Heart left ventricle (tissue), 16 donors: Measurements from ENCODE around the gene SLC39A3. TPM values are rescaled to one million over a fixed set of nuclear protein-coding genes. Genes with fewer than 3 reads are reported as not detected.
A peak's percentile ranks its signal among the peaks of the same experiment; 100 is the strongest.

ENCODE experiments used
- ATAC-seq, 4 donors: fragments of 200-7000 bp; cut with Tn5 transposase; one replicate each; pipeline ENCODE4 v1.9.1; 2020 to 2022; ENCODE audit warnings: moderate library complexity in 4 of 4, mild to moderate bottlenecking in 3 of 4, moderate number of reproducible peaks in 1 of 4
- DNase-seq, 5 donors: peaks; one replicate each; pipeline ENCODE4 v3.0.0-alpha.2; 2020
- H3K27ac ChIP-seq, 12 donors: fragments of 200-600 bp; sonication (generic) in 4 of 12; one replicate each; pipeline versions ENCODE4 v1.5.0 to v1.8.0; 2016 to 2022; ENCODE audit warnings: mild to moderate bottlenecking in 2 of 12
- H3K27me3 ChIP-seq, 9 donors: fragments of 200-600 bp; sonication (generic) in 2 of 9; one replicate each; pipeline versions ENCODE4 v1.5.1 to v1.8.0; 2016 to 2022; ENCODE audit warnings: mild to moderate bottlenecking in 3 of 9
- H3K36me3 ChIP-seq, 9 donors: fragments of 200-600 bp; sonication (generic) in 2 of 9; one replicate each; pipeline versions ENCODE4 v1.5.0 to v1.8.0; 2018 to 2022; ENCODE audit warnings: mild to moderate bottlenecking in 2 of 9
- H3K4me1 ChIP-seq, 12 donors: fragments of 200-600 bp; sonication (generic) in 4 of 12; one replicate each; pipeline versions ENCODE4 v1.5.0 to v1.8.0; 2016 to 2022; ENCODE audit warnings: mild to moderate bottlenecking in 3 of 12
- H3K4me3 ChIP-seq, 12 donors: fragments of 200-600 bp; sonication (generic) in 4 of 12; one replicate each; pipeline versions ENCODE4 v1.5.0 to v1.8.0; 2017 to 2022; ENCODE audit warnings: mild to moderate bottlenecking in 9 of 12, moderate library complexity in 4 of 12
- H3K9me3 ChIP-seq, 12 donors: fragments of 200-600 bp; sonication (generic) in 4 of 12; one replicate each; pipeline versions ENCODE4 v1.5.0 to v1.8.0; 2016 to 2022; ENCODE audit warnings: mild to moderate bottlenecking in 1 of 12
- CTCF ChIP-seq, 12 donors: fragments of 200-600 bp; sonication (generic) in 4 of 12; IDR thresholded peaks; one replicate each; pipeline versions ENCODE4 v1.5.0 to v1.8.0; 2018 to 2022; ENCODE audit warnings: antibody characterized with exemption in 12 of 12, mild to moderate bottlenecking in 5 of 12
- POLR2A ChIP-seq, 2 donors: fragments of 450-650 bp; IDR thresholded peaks; one replicate each; pipeline ENCODE4 v1.6.1; 2017; ENCODE audit warnings: antibody characterized with exemption in 2 of 2, mild to moderate bottlenecking in 2 of 2, moderate library complexity in 2 of 2
- WGBS, 4 donors: extraction: QIAGEN DNeasy Blood & Tissue Kit in 2 of 4; methylation state at CpG; one replicate each; pipeline versions ENCODE4 v1.1.5 to v1.1.7; 2013 to 2018; 5-methylcytosine and 5-hydroxymethylcytosine counted together
- intact Hi-C, 10 donors: fragments of 100-400 bp; cut with DNase I; formaldehyde crosslinking; loops; one replicate each; pipeline versions ENCODE4 v1.11.1 to v1.14.2; 2022
- polyA plus RNA-seq, 2 donors: library from polyadenylated mRNA; stranded (reverse); fragments of 200-250 nt; gene quantifications; one replicate each; pipeline ENCODE4 v1.2.3, GENCODE V29; 2013
- total RNA-seq, 9 donors: library from RNA; depleted of rRNA in 2 of 9; stranded (reverse); fragments of >200 nt in 2 of 9; fragmentation: NEBNext Ultra II Directional in 3 of 9; extraction: Animal tissue kit (Norgen Biotek cat#: 25700) in 3 of 9; gene quantifications; one replicate each; pipeline versions ENCODE4 v1.1.0 to v1.2.4, GENCODE V29; 2016 to 2023
- donor health status: ischemic (EF 13 %, LVEDD 7.1; RV severe dilation, severe dysfunction).
- donor health status: healthy with polysubstance abuse.
- donor health status: DM: no; HTN: yes; CAD: no.
- donor health status: DM: no; HTN: no; CAD: no.
- donor health status: ischemic (EF 25% LVEDD 6.9; RV normal size, moderate dysfunction).
- donor health status: ischemic (EF 25% LVEDD 5.7; RV mildly dilated, moderate dysfunction).
- donor health status: healthy.
- donor health status: DM: yes; HTN: yes; CAD: no.
- donor health status: ischemic (EF 35%, LVEDD 5.7; RV mildly dilated, moderate dysfunction).
- donor health status: nonischemic (EF 11% LVEDD 7.7; RV severe dilation, severe dysfunction).
- donor health status: DM: yes; HTN: yes; CAD: no.
- donor health status: PGD.
- donor health status: ischemic (EF 29% LVEDD 5.4; RV normal size, mild dysfunction).
- donor health status: nonischemic (EF 23%, LVEDD 6.1; RV moderate dilation, normal function).

Gene SLC39A3
- total and polyA plus RNA-seq, 11 donors, result 16.4 to 63.7 (median 30.9) TPM

GRCh38 chr19:2744113-2744512 lies 4.3 kb upstream of the SLC39A3 start:
- Histone ChIP-seq H3K4me1 (peaks cover 0 to 8% (median 4%) of the 10 kb centered on the region in 12 donors), H3K4me3 (no peak overlapping the region), H3K27ac (no peak overlapping the region), H3K9me3 (no peaks in the 10 kb centered on the region), H3K36me3 (no peaks in the 10 kb centered on the region), H3K27me3 (no peaks in the 10 kb centered on the region)
- ATAC-seq (no peak), DNase-seq (no peak)
- 24 to 38% (median 30%) methylated on average over 4 of the region's 4 CpGs for WGBS, 4 donors
- TF ChIP-seq POLR2A (IDR thresholded peaks at IDR 0.05), result no peak
- no peak for TF ChIP-seq CTCF (IDR thresholded peaks at IDR 0.05)
- intact Hi-C loops, result loop anchor here in 1 of 10 donors (5.0 kb wide), 1 partner anchor 92 kb away; no protein-coding TSS in a partner anchor

GRCh38 chr19:2743099-2743498 lies 3.3 kb upstream of the SLC39A3 start:
- DNase-seq (no peak), ATAC-seq (no peak)
- Histone ChIP-seq H3K9me3 (no peaks in the 10 kb centered on the region), H3K27ac (no peak overlapping the region), H3K4me1 (peaks cover 0 to 15% (median 9%) of the 10 kb centered on the region in 12 donors), H3K4me3 (no peak overlapping the region), H3K27me3 (no peaks in the 10 kb centered on the region), H3K36me3 (no peaks in the 10 kb centered on the region)
- intact Hi-C loops, result loop anchor here in 1 of 10 donors (5.0 kb wide), 1 partner anchor 91 kb away; no protein-coding TSS in a partner anchor
- no peak for TF ChIP-seq POLR2A (IDR thresholded peaks at IDR 0.05)
- TF ChIP-seq CTCF (IDR thresholded peaks at IDR 0.05), result no peak
- WGBS, 4 donors, result 70 to 83% (median 73%) methylated on average over 8 of the region's 8 CpGs

GRCh38 chr19:2740314-2740656 lies 468 bp upstream of the SLC39A3 start:
- DNase-seq (no peak), ATAC-seq (no peak)
- Histone ChIP-seq H3K27ac (no peak overlapping the region), H3K9me3 (peaks cover 0 to 4% (median 0%) of the 10 kb centered on the region in 12 donors), H3K4me3 (peak overlapping the region in 4 of 12 donors; percentile 89 to 99 (median 90)), H3K36me3 (peaks cover 0 to 18% (median 10%) of the 10 kb centered on the region in 9 donors), H3K27me3 (no peaks in the 10 kb centered on the region), H3K4me1 (peaks cover 0 to 18% (median 9%) of the 10 kb centered on the region in 12 donors)
- no peak for TF ChIP-seq POLR2A (IDR thresholded peaks at IDR 0.05)
- no peak for TF ChIP-seq CTCF (IDR thresholded peaks at IDR 0.05)
- intact Hi-C loops, result loop anchor here in 1 of 10 donors (5.0 kb wide), 1 partner anchor 88 kb away; no protein-coding TSS in a partner anchor
- 43 to 46% (median 44%) methylated on average over 13 of the region's 13 CpGs for WGBS, 4 donors

- Histone ChIP-seq H3K9me3 (peaks cover 0 to 4% (median 0%) of the 10 kb centered on the region in 12 donors), H3K36me3 (peaks cover 0 to 48% (median 10%) of the 10 kb centered on the region in 9 donors), H3K4me3 (no peak overlapping the region), H3K27ac (no peak overlapping the region), H3K4me1 (peaks cover 0 to 18% (median 9%) of the 10 kb centered on the region in 12 donors), H3K27me3 (no peaks in the 10 kb centered on the region)
- ATAC-seq (no peak), DNase-seq (no peak)
- WGBS, 4 donors, result 96 to 99% (median 97%) methylated on average over 13 to 15 of the region's 15 CpGs
- intact Hi-C loops, result no loop called here
- TF ChIP-seq CTCF (IDR thresholded peaks at IDR 0.05) (no peak), POLR2A (IDR thresholded peaks at IDR 0.05) (no peak)
Observed at GRCh38 chr19:2736550-2737190, 3.1 kb downstream of the SLC39A3 start.
